Anterior cingulate cortex (tissue), 58 donors: ENCODE results near the gene ELFN1.

Source experiments
- DNase-seq, 58 donors: peaks; one replicate each; lab custom pipeline; 2025; lab: John Stamatoyannopoulos, UW

ELFN1 gene

GRCh38 chr7:1737523-1737922 lies 67.4 kb downstream of the ELFN1 start:
- no peak for DNase-seq

- no peak for DNase-seq
Observed at GRCh38 chr7:1737956-1738355, 67.9 kb downstream of the ELFN1 start.

GRCh38 chr7:1738511-1738910 lies 68.4 kb downstream of the ELFN1 start:
- no peak for DNase-seq

- DNase-seq, result no peak
Observed at GRCh38 chr7:1738956-1739355, 68.9 kb downstream of the ELFN1 start.

- no peak for DNase-seq
Observed at GRCh38 chr7:1739593-1739992, 69.5 kb downstream of the ELFN1 start.

GRCh38 chr7:1740214-1740613 lies 70.1 kb downstream of the ELFN1 start:
- no peak for DNase-seq

DNA sequence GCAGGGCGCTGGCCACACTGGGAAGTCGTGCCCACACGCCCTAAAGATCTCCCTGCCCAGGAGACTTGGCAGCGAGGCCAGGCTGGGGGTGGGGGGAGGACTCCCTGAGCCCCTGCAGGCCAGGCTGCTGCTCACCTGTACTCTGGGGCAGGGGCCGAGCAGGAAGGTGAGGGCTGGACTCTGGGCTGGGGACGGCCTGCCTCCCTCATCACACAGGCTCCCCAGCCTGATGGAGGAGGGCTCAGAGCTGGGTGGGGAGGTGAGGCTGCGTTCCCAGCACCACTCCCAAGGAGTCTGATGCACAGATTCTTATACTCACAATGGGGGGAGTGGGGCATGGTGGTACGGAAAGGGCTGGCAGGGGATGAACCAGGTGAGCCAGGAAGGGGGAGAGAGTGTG lies 71.2 kb downstream of the ELFN1 start:
- no peak for DNase-seq

GRCh38 chr7:1741751-1742554 lies 71.9 kb downstream of the ELFN1 start:
- no peak for DNase-seq

GRCh38 chr7:1742555-1743303 lies 72.7 kb downstream of the ELFN1 start:
- DNase-seq, result peak in 2 of 58 donors; percentile 17 to 21

DNA sequence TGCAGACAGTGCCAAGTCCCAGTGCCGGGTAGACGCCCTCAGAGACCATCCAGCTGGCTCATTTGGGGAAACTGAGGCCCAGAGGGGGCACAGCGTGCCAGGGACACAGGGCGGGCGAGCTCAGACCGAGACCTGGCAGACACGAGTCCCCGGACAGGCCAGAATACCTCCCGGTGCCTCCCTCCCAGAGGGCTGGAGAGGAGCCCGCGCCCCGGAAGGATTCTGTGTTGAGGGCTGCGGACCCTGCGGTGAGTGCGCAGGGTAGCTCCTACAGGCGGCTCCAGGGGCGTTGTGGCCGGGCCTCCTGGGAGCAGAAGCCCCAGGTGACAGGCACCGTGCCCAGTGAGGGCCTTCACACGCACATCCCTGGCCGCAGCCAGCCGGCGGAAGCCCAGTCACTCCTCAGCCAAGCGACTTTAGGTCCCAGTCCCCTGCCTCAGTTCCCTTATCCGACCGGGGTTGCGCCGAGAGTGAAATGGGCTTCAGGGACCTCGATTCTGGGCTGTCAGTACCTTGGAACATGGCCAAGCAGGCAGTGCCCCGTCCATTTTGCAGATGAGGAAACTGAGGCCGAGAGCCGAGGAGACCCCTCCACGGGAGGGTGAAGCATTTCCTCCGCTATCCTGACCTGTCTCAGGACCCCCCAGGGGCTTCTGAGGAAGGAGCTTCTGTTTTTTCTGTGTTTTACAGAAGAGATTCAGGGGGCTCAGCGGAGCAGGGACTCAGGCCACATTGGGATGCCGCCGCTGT lies 73.6 kb downstream of the ELFN1 start:
- no peak for DNase-seq

DNA sequence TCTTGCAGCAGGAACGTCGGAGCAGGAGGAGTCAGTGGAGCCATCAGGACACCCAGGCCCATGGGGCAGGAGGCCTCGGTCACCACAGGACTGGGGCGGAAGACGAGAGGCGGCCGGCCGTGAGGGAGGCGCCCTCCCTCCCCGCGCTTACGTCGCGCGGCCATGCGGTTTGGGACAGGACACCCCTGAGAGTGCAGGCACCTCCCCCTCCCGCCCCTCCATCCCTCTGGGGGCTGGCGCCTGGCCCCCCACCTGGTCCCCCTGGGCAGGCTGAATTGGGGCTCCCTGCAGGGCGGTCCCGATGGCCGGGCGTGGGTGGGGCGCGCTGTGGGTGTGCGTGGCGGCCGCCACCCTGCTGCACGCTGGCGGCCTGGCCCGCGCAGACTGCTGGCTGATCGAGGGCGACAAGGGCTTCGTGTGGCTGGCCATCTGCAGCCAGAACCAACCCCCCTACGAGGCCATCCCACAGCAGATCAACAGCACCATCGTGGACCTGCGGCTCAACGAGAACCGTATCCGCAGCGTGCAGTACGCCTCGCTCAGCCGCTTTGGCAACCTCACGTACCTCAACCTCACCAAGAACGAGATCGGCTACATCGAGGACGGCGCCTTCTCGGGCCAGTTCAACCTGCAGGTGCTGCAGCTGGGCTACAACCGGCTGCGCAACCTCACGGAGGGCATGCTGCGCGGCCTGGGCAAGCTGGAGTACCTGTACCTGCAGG lies 74.4 kb downstream of the ELFN1 start:
- DNase-seq, result no peak

GRCh38 chr7:1745018-1745532 lies 75.0 kb downstream of the ELFN1 start:
- DNase-seq, result no peak

GRCh38 chr7:1745576-1746490 lies 75.8 kb downstream of the ELFN1 start:
- no peak for DNase-seq

GRCh38 chr7:1746491-1746975 lies 76.5 kb downstream of the ELFN1 start:
- DNase-seq, result no peak

- DNase-seq, result no peak
Observed at GRCh38 chr7:1747004-1747801, 77.1 kb downstream of the ELFN1 start.

- no peak for DNase-seq
Observed at GRCh38 chr7:1748076-1748838, 78.2 kb downstream of the ELFN1 start.

GRCh38 chr7:1748839-1749173 lies 78.7 kb downstream of the ELFN1 start:
- DNase-seq, result no peak
